ENCODE measurements around the gene SPOP.

Gene SPOP

GRCh38 chr17:49588312-49588711 lies 89.6 kb downstream of the SPOP start:
- no peak for DNase-seq (ENCODE audit: low read depth)
- no peak for TF ChIP-seq CTCF (conservative IDR thresholded peaks at IDR 0.05; ENCODE audit: low read length)
- H3K4me3 ChIP-seq (ENCODE audit: low read length), result no peak overlapping the region

- no peak for TF ChIP-seq CTCF (conservative IDR thresholded peaks at IDR 0.05; ENCODE audit: low read length)
- H3K4me3 ChIP-seq (ENCODE audit: low read length), result no peak overlapping the region
- no peak for DNase-seq (ENCODE audit: low read depth)
Observed at GRCh38 chr17:49587366-49588073, 90.4 kb downstream of the SPOP start.

- no peak for DNase-seq (ENCODE audit: low read depth)
- H3K4me3 ChIP-seq (ENCODE audit: low read length), result no peak overlapping the region
- 0 out of 2 replicates have a peak, but pooled peaks have one; percentile 7 for TF ChIP-seq CTCF (conservative IDR thresholded peaks at IDR 0.05; ENCODE audit: low read length)
Observed at GRCh38 chr17:49585422-49586027, 92.4 kb downstream of the SPOP start.

- no peak for DNase-seq (ENCODE audit: low read depth)
- no peak overlapping the region for H3K4me3 ChIP-seq (ENCODE audit: low read length)
- TF ChIP-seq CTCF (conservative IDR thresholded peaks at IDR 0.05; ENCODE audit: low read length), result no peak
Observed at GRCh38 chr17:49583889-49584288, 94.0 kb downstream of the SPOP start.

GRCh38 chr17:49583226-49583625 lies 94.7 kb downstream of the SPOP start:
- no peak overlapping the region for H3K4me3 ChIP-seq (ENCODE audit: low read length)
- TF ChIP-seq CTCF (conservative IDR thresholded peaks at IDR 0.05; ENCODE audit: low read length), result no peak
- no peak for DNase-seq (ENCODE audit: low read depth)

- no peak for TF ChIP-seq CTCF (conservative IDR thresholded peaks at IDR 0.05; ENCODE audit: low read length)
- DNase-seq (ENCODE audit: low read depth), result no peak
- H3K4me3 ChIP-seq (ENCODE audit: low read length), result no peak overlapping the region
Observed at GRCh38 chr17:49582789-49583188, 95.1 kb downstream of the SPOP start.

All from AG10803 (cell line).